GM12878 (cell line): ENCODE results near the gene SLC2A4RG. TPM values are rescaled to one million over a fixed set of nuclear protein-coding genes. Genes with fewer than 3 reads are reported as not detected.

Experiments
- CHD1 ChIP-seq: IDR thresholded peaks from 2 replicates; pipeline ENCODE4 v1.6.1; 2012; ENCODE audit warnings: low read depth, low read length, improper control_type of control experiment
- ETV6 ChIP-seq, 2 experiments: fragments of 450-650 bp in 1 of 2; IDR thresholded peaks in 1 of 2; conservative IDR thresholded peaks in 1 of 2; 2 replicates each; pipeline ENCODE4 v1.6.1; 2014; ENCODE audit warnings: antibody characterized with exemption in 1 of 2, borderline replicate concordance in 1 of 2, low read depth in 1 of 2, mild to moderate bottlenecking in 1 of 2, moderate library complexity in 1 of 2
- SMC3 ChIP-seq: IDR thresholded peaks from 2 replicates; pipeline ENCODE4 v1.6.1; 2011; ENCODE audit warnings: low read length, improper control_type of control experiment, borderline replicate concordance
- TCF3 ChIP-seq: IDR thresholded peaks from 2 replicates; pipeline ENCODE4 v1.6.1; 2012; ENCODE audit warnings: low read depth, mild to moderate bottlenecking, low read length, borderline replicate concordance; ENCODE audit not compliant: insufficient read depth
- polyA plus RNA-seq, 11 experiments: library from polyadenylated mRNA; depleted of rRNA in 4 of 11; unstranded in 6 of 11; stranded (reverse) in 5 of 11; fragments of >200 nt; fragmentation: Nextera tagmentation in 4 of 11; fragmentation: Illumina TruSeq in 1 of 11; extraction: Ambion mirVana in 4 of 11; extraction: Trizol in 1 of 11; gene quantifications; 1 replicate in 1 of 11; 2 replicates in 10 of 11; pipeline versions ENCODE4 v1.2.1 to v1.2.3, GENCODE V29; 2011 to 2016; ENCODE audit warnings: inconsistent platforms in 2 of 11, missing spikeins in 2 of 11, low read depth in 1 of 11
- total RNA-seq, 4 experiments: library from RNA; depleted of rRNA in 3 of 4; stranded (reverse); fragments of >200 nt in 3 of 4; fragmentation: Illumina TruSeq in 1 of 4; extraction: Trizol in 1 of 4; gene quantifications; 2 replicates each; pipeline versions ENCODE4 v1.2.1 to v1.2.3, GENCODE V29; 2013 to 2021
- TF ChIP-seq, protein P1 (sequence below): fragments of 450-650 bp; IDR thresholded peaks from 2 replicates; pipeline ENCODE4 v1.6.1; 2016; ENCODE audit warnings: mild to moderate bottlenecking, moderate library complexity, borderline replicate concordance
- TF ChIP-seq, protein P2 (sequence below): fragments of 450-650 bp; IDR thresholded peaks from 2 replicates; pipeline ENCODE4 v1.6.1; 2017; ENCODE audit warnings: mild to moderate bottlenecking, low read depth, inconsistent platforms; ENCODE audit not compliant: poor library complexity, severe bottlenecking

The SLC2A4RG gene
- total and polyA plus RNA-seq, 10 of the 15 experiments (the other 5 are each of a cell fraction or from before 2014, with no cell fraction given), result 0.34 to 65.9 (median 13.3) TPM

DNA sequence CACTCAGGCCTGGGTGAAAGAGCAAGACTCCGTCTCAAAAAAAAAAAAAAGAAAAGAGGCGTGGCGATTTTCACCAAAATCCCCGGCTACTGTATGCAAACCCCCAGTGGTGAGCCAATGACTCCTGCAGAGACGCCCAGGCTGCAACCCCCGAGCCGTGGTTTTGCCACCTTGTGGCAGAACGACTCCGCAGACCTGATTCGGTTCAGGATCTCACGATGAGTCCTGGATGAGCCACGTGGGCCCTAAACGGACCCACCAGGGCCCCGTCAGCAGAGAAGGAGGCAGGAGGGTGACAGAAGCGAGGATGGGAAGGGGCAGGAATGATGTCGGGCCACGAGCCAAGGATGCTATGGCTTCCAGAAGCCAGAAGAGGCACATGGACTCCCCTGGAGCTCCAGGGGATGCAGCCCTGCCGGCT lies 42.5 kb downstream of the SLC2A4RG start (continued):
- TF ChIP-seq, protein P1, sequence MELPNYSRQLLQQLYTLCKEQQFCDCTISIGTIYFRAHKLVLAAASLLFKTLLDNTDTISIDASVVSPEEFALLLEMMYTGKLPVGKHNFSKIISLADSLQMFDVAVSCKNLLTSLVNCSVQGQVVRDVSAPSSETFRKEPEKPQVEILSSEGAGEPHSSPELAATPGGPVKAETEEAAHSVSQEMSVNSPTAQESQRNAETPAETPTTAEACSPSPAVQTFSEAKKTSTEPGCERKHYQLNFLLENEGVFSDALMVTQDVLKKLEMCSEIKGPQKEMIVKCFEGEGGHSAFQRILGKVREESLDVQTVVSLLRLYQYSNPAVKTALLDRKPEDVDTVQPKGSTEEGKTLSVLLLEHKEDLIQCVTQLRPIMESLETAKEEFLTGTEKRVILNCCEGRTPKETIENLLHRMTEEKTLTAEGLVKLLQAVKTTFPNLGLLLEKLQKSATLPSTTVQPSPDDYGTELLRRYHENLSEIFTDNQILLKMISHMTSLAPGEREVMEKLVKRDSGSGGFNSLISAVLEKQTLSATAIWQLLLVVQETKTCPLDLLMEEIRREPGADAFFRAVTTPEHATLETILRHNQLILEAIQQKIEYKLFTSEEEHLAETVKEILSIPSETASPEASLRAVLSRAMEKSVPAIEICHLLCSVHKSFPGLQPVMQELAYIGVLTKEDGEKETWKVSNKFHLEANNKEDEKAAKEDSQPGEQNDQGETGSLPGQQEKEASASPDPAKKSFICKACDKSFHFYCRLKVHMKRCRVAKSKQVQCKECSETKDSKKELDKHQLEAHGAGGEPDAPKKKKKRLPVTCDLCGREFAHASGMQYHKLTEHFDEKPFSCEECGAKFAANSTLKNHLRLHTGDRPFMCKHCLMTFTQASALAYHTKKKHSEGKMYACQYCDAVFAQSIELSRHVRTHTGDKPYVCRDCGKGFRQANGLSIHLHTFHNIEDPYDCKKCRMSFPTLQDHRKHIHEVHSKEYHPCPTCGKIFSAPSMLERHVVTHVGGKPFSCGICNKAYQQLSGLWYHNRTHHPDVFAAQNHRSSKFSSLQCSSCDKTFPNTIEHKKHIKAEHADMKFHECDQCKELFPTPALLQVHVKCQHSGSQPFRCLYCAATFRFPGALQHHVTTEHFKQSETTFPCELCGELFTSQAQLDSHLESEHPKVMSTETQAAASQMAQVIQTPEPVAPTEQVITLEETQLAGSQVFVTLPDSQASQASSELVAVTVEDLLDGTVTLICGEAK, result no peak
- TF ChIP-seq TCF3, result no peak
- no peak for TF ChIP-seq CHD1
- TF ChIP-seq SMC3, result peak; percentile 32
- TF ChIP-seq, protein P2, sequence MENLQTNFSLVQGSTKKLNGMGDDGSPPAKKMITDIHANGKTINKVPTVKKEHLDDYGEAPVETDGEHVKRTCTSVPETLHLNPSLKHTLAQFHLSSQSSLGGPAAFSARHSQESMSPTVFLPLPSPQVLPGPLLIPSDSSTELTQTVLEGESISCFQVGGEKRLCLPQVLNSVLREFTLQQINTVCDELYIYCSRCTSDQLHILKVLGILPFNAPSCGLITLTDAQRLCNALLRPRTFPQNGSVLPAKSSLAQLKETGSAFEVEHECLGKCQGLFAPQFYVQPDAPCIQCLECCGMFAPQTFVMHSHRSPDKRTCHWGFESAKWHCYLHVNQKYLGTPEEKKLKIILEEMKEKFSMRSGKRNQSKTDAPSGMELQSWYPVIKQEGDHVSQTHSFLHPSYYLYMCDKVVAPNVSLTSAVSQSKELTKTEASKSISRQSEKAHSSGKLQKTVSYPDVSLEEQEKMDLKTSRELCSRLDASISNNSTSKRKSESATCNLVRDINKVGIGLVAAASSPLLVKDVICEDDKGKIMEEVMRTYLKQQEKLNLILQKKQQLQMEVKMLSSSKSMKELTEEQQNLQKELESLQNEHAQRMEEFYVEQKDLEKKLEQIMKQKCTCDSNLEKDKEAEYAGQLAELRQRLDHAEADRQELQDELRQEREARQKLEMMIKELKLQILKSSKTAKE, result no peak
- TF ChIP-seq ETV6 (conservative IDR thresholded peaks at IDR 0.05 in 1 of 2, IDR thresholded peaks at IDR 0.05 in 1 of 2; ENCODE audit: borderline replicate concordance in 1 of 2, low read depth in 1 of 2), result no peak
